22Rv1 (cell line): Measurements from ENCODE around the gene UTF1.

Source experiments
- ZFX ChIP-seq: fragments of 450-650 bp; IDR thresholded peaks from 2 replicates; pipeline ENCODE4 v1.6.1; 2017; ENCODE audit warnings: antibody characterized with exemption, borderline replicate concordance
- TF ChIP-seq, protein P1 (sequence below): fragments of 450-650 bp; IDR thresholded peaks from 2 replicates; pipeline ENCODE4 v1.5.1; 2017; ENCODE audit warnings: mild to moderate bottlenecking

DNA sequence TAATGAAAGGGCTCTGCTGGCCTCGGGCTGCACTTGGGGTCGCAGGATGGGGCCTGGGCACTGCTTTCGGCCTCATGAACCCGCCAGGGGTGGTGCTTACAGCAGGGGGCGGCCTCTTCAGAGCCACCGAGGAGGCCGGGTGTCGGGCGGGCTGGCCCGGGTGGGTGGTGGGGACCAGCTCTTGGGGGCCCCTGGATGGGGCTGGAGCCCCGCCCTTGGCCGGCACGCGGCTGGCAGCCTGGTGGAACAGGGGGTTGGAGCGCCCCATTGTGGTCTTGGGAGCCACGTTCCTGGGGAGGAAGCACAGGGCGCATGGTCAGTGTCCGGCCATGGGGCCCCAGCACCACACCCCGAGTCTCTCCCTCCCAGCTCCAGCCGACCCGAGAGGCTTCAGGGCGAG, 37.8 kb downstream of the UTF1 start:
- TF ChIP-seq, protein P1, sequence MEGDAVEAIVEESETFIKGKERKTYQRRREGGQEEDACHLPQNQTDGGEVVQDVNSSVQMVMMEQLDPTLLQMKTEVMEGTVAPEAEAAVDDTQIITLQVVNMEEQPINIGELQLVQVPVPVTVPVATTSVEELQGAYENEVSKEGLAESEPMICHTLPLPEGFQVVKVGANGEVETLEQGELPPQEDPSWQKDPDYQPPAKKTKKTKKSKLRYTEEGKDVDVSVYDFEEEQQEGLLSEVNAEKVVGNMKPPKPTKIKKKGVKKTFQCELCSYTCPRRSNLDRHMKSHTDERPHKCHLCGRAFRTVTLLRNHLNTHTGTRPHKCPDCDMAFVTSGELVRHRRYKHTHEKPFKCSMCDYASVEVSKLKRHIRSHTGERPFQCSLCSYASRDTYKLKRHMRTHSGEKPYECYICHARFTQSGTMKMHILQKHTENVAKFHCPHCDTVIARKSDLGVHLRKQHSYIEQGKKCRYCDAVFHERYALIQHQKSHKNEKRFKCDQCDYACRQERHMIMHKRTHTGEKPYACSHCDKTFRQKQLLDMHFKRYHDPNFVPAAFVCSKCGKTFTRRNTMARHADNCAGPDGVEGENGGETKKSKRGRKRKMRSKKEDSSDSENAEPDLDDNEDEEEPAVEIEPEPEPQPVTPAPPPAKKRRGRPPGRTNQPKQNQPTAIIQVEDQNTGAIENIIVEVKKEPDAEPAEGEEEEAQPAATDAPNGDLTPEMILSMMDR = no peak
- TF ChIP-seq ZFX = no peak
